NCI-H446 treated with DMSO at 0.1 percent for 48 hours (cell line): ENCODE measurements around the gene TSACC.

Source experiments
- DNase-seq: peaks from one replicate; lab custom pipeline; 2025; lab: John Stamatoyannopoulos, UW

The TSACC gene

DNA sequence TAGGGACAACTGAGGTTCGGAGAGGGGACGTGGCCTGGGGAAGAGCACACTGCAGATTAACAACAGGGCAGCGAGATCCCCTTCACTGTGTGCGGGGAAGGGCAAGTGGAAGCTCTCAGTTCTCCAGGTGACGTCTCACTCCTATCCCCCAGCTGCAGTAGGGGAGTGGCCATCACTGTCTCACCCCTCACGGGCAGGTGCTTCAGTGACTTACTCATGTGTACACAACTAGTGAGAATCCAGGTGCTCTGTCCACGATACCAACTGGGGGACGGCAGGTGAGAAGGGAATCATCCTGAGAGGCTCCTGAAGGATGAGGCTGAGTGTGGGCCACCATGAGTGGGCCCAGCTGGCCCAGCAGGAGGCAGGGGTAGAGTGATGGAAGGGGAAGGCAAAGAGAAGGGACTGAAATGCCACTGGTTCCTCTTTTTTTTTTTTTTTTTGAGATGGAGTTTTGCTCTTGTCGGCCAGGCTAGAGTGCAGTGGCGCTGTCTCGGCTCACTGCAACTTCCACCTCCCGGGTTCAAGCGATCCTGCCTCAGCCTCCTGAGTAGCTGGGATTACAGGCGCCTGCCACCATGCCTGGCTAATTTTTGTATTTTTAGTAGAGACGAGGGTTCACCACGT is 56.6 kb downstream of the TSACC start:
- no peak for DNase-seq
